ENCODE results near the gene SLC25A41. TPM values are rescaled to one million over a fixed set of nuclear protein-coding genes. Genes with fewer than 3 reads are reported as not detected.

The SLC25A41 gene
- total and polyA plus RNA-seq, 2 of the 13 experiments (the other 11 are each of a cell fraction or from before 2014, with no cell fraction given), result 0.33 to 0.95 TPM

GRCh38 chr19:6440905-6441304, 7.3 kb upstream of the SLC25A41 start:
- H3K9ac ChIP-seq (ENCODE audit: insufficient read depth, low read depth, low read length), result no peak overlapping the region
- ATAC-seq, result no peak
- H3K9me3 ChIP-seq (ENCODE audit: low read length), result no peaks in the 10 kb centered on the region
- no peaks in the 10 kb centered on the region for H3K27me3 ChIP-seq (ENCODE audit: control insufficient read depth in 1 of 2, insufficient read depth in 2 of 2, low read length in 2 of 2)
- no peak for DNase-seq (ENCODE audit: low spot score)
- no peaks in the 10 kb centered on the region for H3K36me3 ChIP-seq (replicated peaks in 1 of 2; ENCODE audit: control insufficient read depth in 1 of 2, insufficient read depth in 2 of 2, low read length in 2 of 2)
- no peaks in the 10 kb centered on the region for H3K79me2 ChIP-seq (ENCODE audit: insufficient read depth, low read length)
- ChIA-PET POLR2A (no interaction called here), CTCF (ENCODE audit: low intra/inter-chr PET ratio, low total read pairs) (no interaction called here)
- H3K4me2 ChIP-seq (ENCODE audit: low read depth, low read length), result no peak overlapping the region
- intact Hi-C loops (cut with micrococcal nuclease; ENCODE audit: unreplicated experiment), result no loop called here
- H3K4me1 ChIP-seq (ENCODE audit: insufficient read depth, low read length), result 0 out of 2 replicates have a peak, but pooled peaks cover 4% of the 10 kb centered on the region
- 91% methylated on average over 3 of the region's 3 CpGs for WGBS (ENCODE audit: low lambda C conversion rate)
- no peak overlapping the region for H3K4me3 ChIP-seq (replicated peaks in 1 of 3; ENCODE audit: insufficient read depth in 1 of 3, low read depth in 2 of 3, low read length in 3 of 3)
- no peak overlapping the region for H3K27ac ChIP-seq (ENCODE audit: extremely low read length, insufficient read depth, low read length)
- TF ChIP-seq PHF21A (CRISPR knock-in tag; IDR thresholded peaks at IDR 0.05) (no peak), WIZ (CRISPR knock-in tag; IDR thresholded peaks at IDR 0.05) (no peak), RBM39 (IDR thresholded peaks at IDR 0.05; ENCODE audit: low read depth, low read length, poor library complexity, severe bottlenecking) (no peak), MXD1 (CRISPR knock-in tag; IDR thresholded peaks at IDR 0.05) (no peak), SATB2 (CRISPR knock-in tag; IDR thresholded peaks at IDR 0.05) (no peak), ATF3 (CRISPR knock-in tag; IDR thresholded peaks at IDR 0.05) (no peak)
- H4K20me1 ChIP-seq (ENCODE audit: insufficient read depth, low read length), result no peaks in the 10 kb centered on the region
- in situ Hi-C loops (cut with HindIII; ENCODE audit: extremely low pct_ligation_motif_present, low pct_unique_long_range_greater_than_20kb), result no loop called here
- BruUV-seq (replicated peaks), result no TSS peak
- no peak overlapping the region for H2AFZ ChIP-seq (ENCODE audit: low read length)
- no peak for FAIRE-seq

- ChIA-PET CTCF (ENCODE audit: low intra/inter-chr PET ratio, low total read pairs) (no interaction called here), POLR2A (no interaction called here)
- H4K20me1 ChIP-seq (ENCODE audit: insufficient read depth, low read length), result no peaks in the 10 kb centered on the region
- 0 out of 2 replicates have a peak, but pooled peaks cover 4% of the 10 kb centered on the region for H3K4me1 ChIP-seq (ENCODE audit: insufficient read depth, low read length)
- ATAC-seq, result no peak
- 93% methylated on average over 4 of the region's 4 CpGs for WGBS (ENCODE audit: low lambda C conversion rate)
- no peak overlapping the region for H3K9ac ChIP-seq (ENCODE audit: insufficient read depth, low read depth, low read length)
- BruUV-seq (replicated peaks), result no TSS peak
- H3K36me3 ChIP-seq (replicated peaks in 1 of 2; ENCODE audit: control insufficient read depth in 1 of 2, insufficient read depth in 2 of 2, low read length in 2 of 2), result no peaks in the 10 kb centered on the region
- H3K79me2 ChIP-seq (ENCODE audit: insufficient read depth, low read length), result no peaks in the 10 kb centered on the region
- H3K27me3 ChIP-seq (ENCODE audit: control insufficient read depth in 1 of 2, insufficient read depth in 2 of 2, low read length in 2 of 2), result no peaks in the 10 kb centered on the region
- DNase-seq (ENCODE audit: low spot score), result no peak
- no peak overlapping the region for H2AFZ ChIP-seq (ENCODE audit: low read length)
- H3K9me3 ChIP-seq (ENCODE audit: low read length), result no peaks in the 10 kb centered on the region
- no peak overlapping the region for H3K27ac ChIP-seq (ENCODE audit: extremely low read length, insufficient read depth, low read length)
- no peak for FAIRE-seq
- TF ChIP-seq SCMH1 (CRISPR knock-in tag; IDR thresholded peaks at IDR 0.05; ENCODE audit: borderline replicate concordance) (no peak), ZNF629 (CRISPR knock-in tag; conservative IDR thresholded peaks at IDR 0.05) (peak; percentile 55)
- in situ Hi-C loops (cut with HindIII; ENCODE audit: extremely low pct_ligation_motif_present, low pct_unique_long_range_greater_than_20kb), result no loop called here
- no peak overlapping the region for H3K4me2 ChIP-seq (ENCODE audit: low read depth, low read length)
- intact Hi-C loops (cut with micrococcal nuclease; ENCODE audit: unreplicated experiment), result no loop called here
- H3K4me3 ChIP-seq (replicated peaks in 1 of 3; ENCODE audit: insufficient read depth in 1 of 3, low read depth in 2 of 3, low read length in 3 of 3), result no peak overlapping the region
Observed at GRCh38 chr19:6439743-6440142, 6.2 kb upstream of the SLC25A41 start.

Data from HepG2 (cell line).